Kidney tubule cell (primary cell): Measurements from ENCODE around the gene SLC1A3.
A peak's percentile ranks its signal among the peaks of the same experiment; 100 is the strongest.
"Not testable (repeated sequence)": the region's sequence is repeated elsewhere in the genome, so short reads cannot be mapped to it uniquely, and the experiment has no call there.

ENCODE experiments used
- DNase-seq: peaks from one replicate; pipeline ENCODE4 v3.0.0-alpha.2; 2018; ENCODE audit warnings: low spot score

SLC1A3 gene

DNA sequence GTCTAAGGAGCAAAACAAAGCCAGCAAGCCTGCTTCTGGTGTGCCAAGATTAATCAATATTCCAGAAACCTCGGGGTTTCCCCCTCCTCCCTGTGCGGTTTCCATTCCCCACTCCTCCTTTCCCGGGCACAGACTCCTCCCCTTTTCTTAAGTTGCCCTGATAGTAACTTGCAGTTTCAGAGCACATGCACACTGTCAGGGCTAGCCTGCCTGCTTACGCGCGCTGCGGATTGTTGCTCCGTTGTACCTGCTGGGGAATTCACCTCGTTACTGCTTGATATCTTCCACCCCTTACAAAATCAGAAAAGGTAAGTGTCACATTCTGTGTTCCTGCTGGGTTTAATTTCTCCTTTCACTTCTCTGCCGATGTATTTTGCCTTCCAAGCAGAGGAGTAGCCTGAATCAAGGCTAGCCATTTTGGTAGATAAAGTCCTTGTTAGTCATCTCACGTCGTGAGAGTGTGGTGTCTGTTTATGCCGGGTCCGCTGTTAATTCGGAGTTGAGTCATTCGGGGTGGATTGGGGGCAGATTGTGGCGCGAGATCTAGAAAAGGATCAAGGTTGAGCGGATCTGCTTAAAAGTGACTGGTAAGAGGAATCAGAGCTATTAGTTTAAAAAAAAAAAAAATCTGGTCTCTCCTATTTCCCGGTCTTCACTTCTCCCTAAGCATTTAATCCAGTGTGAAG, at the start of gene SLC1A3:
SLC1A3 (plus strand) TSS at position 179 of the 686 bp plus-strand sequence. CDS start 1,818 bp downstream, outside the sequence.
- DNase-seq, result peak; percentile 78

DNA sequence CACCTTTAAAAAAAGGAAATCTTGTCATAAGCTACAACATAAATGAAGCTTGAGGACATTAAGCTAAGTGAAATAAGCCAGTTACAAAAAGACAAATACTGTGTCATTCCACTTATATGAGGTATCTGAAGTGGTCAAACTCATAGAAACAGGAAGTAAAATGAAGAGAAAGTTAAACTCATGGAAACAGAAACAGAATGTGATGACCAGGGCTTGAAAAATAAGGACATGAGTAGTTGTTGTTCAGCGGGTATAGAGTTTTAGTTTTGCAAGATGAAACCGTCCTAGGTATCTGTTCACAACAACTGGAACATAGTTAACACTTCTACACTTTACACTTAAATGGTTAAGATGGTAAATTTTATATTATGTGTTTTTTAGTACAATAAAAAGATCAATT, 47.8 kb upstream of the SLC1A3 start:
- DNase-seq, result no peak

DNA sequence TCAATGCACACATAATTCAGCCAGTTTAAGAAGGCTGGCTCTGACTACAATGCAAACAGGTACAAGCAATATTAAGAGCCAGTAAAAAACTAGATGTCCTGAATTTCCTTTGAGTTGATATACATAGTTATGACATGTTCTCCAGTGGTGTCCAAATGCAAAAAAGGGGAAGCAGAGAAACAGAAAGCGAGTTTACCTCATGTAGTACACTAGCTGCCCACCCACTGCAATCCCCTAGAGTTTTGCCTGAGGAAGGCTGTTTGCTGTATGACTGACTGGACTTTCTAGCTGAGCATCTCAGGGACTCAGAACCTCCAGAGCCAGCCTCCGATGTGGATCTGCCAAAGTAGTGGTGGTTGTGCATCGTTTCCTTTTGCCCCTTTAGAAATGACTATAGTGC, 44.8 kb upstream of the SLC1A3 start:
- no peak for DNase-seq

DNA sequence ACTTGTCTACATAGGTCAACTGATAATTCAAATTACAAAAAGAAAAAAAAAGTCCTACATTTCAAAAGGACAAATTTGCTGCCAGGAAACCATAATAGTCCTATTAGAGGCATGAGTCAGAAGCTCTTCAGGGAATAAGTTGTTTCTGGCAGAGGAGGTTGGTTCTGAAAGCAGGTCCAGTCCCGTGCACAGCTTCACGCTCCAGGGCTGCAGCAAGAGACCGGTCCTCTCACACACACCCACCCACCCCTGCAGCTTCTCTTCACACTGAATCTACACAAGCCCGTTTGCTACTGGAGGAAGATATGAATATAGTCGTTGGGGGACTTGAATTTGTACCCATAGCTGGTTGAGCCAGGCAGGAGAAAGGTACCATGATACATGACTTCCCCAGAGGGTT, 36.9 kb upstream of the SLC1A3 start:
- no peak for DNase-seq

GRCh38 chr5:36570301-36571095, 35.9 kb upstream of the SLC1A3 start:
- no peak for DNase-seq

DNA sequence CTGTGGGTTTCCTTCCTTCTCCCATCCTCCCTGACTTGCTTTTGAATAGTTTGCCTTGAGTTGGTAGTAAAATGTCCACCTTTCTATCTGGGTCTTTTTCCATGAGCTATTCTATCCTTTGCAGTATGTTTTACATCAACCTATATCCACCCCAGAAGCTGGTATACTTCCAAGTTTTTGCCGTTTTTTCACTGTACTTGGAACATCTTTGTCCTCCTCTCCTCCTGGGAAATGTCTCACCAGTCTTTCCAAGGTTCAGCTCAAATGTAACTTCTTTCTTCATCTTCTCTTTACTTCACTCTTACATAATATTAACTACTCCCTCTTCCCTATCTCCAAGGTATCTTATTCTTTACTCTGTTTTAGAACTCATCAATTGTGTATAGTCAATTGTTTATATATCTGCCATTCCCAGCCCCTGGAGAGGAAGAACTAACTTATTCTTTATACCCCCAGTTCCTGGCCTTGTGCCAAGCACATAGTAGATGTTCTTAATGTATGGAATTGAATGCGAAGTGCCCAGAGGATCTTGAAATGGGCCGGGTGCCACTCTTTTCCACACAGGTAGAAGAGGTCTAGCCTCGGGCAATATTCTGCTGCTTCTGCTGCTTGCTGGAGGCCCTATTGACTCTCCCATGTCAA, 34.9 kb upstream of the SLC1A3 start:
- no peak for DNase-seq

DNA sequence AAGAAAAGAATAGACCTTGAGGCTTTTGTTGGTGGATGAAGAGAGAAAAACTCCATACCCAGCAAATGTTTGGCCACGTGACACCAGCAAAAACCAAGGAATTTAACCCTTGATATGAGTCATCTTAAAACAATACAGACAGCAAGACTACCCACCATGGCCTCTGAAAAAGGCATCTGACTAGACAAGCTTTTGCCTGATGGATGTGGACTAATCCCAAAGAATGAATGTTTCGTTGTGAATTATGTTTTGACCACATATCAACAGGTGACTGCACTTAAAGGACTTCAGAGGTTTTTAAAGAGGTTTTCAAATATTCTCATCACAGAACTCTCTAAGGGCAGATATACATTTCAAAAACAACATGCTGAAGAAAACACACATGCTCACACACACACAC, 33.0 kb upstream of the SLC1A3 start:
- peak; percentile 82 for DNase-seq

DNA sequence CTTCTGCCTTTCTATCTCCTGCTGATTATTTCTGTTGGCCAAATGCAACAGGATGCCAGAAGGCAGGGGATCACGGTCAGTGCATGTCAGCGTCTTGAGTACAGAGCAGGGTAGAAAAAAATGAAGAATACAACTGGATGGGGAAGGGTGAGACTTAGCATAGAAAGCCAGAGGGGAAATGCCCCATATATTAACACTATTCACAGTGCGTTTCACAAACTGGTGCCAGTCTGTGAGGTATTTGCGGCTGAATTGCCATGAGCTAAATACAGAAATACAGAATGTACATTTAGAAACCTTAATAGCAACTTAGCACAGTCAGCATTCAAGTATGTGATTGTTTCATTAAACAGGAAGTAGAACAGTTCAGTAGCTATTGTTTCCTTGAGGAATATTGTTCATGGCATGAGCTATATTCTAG, 31.0 kb upstream of the SLC1A3 start:
- DNase-seq, result peak; percentile 63

- no peak for DNase-seq
Measured at GRCh38 chr5:36576721-36577120, 29.7 kb upstream of the SLC1A3 start.

DNA sequence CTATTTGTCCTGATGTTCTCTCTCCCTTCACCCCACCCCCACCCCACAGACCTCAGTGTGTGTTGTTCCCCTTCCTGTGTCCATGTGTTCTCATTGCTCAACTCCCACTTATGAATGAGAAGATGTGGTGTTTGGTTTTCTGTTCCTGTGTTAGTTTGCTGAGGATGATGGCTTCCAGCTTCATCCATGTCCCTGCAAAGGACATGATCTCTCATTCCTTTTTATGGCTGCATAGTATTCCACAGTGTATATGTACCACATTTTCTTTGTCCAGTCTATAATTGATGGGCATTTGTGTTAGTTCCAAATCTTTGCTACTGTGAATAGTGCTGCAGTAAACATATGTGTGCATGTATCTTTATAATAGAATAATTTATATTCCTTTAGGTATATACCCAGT, 26.5 kb upstream of the SLC1A3 start:
- not testable (repeated sequence) for DNase-seq

- DNase-seq, result no peak
Measured at GRCh38 chr5:36581070-36581469, 25.3 kb upstream of the SLC1A3 start.

GRCh38 chr5:36584009-36584875, 22.2 kb upstream of the SLC1A3 start:
- DNase-seq, result no peak

DNA sequence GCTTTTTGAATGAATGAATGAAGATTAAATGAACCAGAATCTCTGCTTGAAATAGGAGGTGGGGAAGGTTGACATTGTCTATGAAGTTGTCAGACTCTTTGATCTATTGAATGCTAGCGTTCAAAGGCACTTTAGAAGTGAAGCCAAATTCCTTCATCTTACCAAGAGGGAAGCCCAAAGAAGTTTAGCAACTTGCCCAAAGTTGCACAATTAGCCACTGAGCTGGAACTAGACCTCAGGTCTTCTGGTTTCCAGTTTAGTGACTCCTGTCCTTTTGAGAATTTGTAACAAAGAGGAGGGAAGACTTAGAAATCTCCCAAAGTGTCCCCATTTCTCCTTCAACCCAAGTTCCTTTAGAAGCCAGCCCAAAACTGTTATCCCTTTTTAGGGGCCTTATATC, 20.7 kb upstream of the SLC1A3 start:
- DNase-seq, result no peak

DNA sequence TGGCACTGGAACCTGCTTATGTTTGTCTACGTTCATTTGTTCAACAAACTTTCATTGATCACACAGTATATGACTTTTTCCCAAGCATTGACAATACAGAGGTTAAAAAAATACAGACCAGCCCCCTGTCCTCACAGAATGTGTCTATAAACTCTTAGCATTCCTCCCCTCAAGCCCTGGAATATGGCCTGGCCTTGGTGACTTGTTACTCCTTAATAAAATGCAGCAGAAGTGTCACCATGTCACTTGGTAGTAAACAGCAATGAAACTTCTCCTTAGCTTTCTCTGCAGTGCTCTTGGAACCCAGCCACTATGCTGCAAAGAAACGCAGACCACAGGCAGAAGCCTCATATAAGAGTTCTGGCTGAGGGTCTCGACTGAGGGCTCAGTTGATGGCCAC, 19.1 kb upstream of the SLC1A3 start:
- no peak for DNase-seq

DNA sequence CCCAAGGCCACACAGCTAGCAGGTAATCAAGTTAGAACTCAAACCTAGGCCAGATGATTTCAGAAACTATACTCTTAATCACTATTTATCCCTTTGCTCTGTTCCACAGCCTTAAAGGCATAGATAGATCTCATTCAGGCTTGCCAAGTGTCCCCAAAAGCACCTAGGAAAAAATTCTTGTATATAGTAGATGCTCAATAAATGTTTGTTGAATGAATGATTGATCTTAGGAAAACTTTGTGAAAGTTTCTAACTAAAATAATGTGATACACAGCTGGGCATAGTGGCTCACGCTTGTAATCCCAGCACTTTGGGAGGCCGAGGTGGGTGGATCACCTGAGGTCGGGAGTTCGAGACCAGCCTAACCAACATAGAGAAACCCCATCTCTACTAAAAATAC, 16.7 kb upstream of the SLC1A3 start:
- DNase-seq, result not testable (repeated sequence)

- no peak for DNase-seq
Measured at GRCh38 chr5:36590513-36591286, 15.7 kb upstream of the SLC1A3 start.

GRCh38 chr5:36593867-36594266, 12.5 kb upstream of the SLC1A3 start:
- DNase-seq, result no peak

DNA sequence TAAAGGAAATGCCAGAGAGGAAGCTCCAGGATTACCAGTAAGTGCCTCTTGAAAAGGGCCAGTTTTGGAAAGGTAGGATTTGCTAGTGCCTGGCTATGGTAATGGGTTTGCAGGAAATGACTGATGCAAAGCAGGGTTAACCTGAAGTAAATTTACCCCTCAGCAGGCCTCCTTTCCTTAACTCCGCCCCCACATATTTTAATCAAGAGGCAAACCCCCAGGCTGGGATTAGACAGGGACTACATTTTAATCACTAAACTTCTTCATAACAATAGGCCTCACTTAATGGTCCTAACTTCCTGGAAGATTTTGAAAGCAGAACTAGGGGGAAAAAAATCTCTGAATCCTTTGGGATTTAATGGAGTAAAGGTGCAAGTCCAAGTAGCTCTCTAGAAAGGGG, 10.2 kb upstream of the SLC1A3 start:
- no peak for DNase-seq

GRCh38 chr5:36596756-36597155, 9.7 kb upstream of the SLC1A3 start:
- no peak for DNase-seq

DNA sequence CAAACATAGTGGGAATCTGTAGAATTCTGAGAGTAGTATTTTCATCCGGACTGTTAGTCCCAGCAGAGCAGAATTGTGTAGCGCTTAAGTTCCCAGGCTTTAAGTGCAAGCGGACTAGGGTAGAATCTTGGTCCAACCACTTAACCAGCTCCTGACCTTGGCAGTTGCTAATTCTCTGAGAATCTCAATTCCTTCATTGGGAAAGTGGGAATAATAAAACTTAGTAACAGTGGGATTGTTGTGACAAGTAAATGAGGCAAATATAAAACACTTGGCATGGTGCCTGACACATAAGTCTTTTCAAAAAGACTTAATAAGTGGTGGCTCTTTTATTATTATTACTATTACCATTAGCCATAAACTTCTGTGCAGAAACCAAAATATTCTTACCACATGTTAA, 8.4 kb upstream of the SLC1A3 start:
- DNase-seq, result no peak
